NCI-H460 (cell line): Measurements from ENCODE around the gene RUNX2. TPM values are rescaled to one million over a fixed set of nuclear protein-coding genes. Genes with fewer than 3 reads are reported as not detected.

Experiments used
- DNase-seq: peaks from one replicate; pipeline ENCODE4 v3.0.0-alpha.2; 2016; ENCODE audit warnings: low read depth; ENCODE audit errors: extremely low read depth
- total RNA-seq: library from RNA; depleted of rRNA; stranded (reverse); fragments of >200 nt; shearing (Covaris generic); gene quantifications from 2 replicates; pipeline ENCODE4 v1.2.3, GENCODE V29; 2014

RUNX2 gene
- total RNA-seq, 1 experiment from 2014 or later: 0.10 TPM

GRCh38 chr6:45633272-45633908, 305.3 kb downstream of the RUNX2 start:
- no peak for DNase-seq

- no peak for DNase-seq
Observed at GRCh38 chr6:45634231-45634630, 306.1 kb downstream of the RUNX2 start.

GRCh38 chr6:45635284-45635867, 307.2 kb downstream of the RUNX2 start:
- DNase-seq: no peak

GRCh38 chr6:45637056-45637455, 308.9 kb downstream of the RUNX2 start:
- DNase-seq: no peak

- no peak for DNase-seq
Observed at GRCh38 chr6:45637611-45638257, 309.6 kb downstream of the RUNX2 start.

- DNase-seq: no peak
Observed at GRCh38 chr6:45640081-45640491, 312.0 kb downstream of the RUNX2 start.

GRCh38 chr6:45640811-45641210, 312.7 kb downstream of the RUNX2 start:
- no peak for DNase-seq

- no peak for DNase-seq
Observed at GRCh38 chr6:45642331-45643125, 314.4 kb downstream of the RUNX2 start.

GRCh38 chr6:45643126-45643525, 315.0 kb downstream of the RUNX2 start:
- DNase-seq: no peak

GRCh38 chr6:45644720-45645119, 316.6 kb downstream of the RUNX2 start:
- DNase-seq: no peak

GRCh38 chr6:45645302-45645701, 317.2 kb downstream of the RUNX2 start:
- no peak for DNase-seq

- DNase-seq: no peak
Observed at GRCh38 chr6:45647341-45648261, 319.5 kb downstream of the RUNX2 start.

- no peak for DNase-seq
Observed at GRCh38 chr6:45648262-45648620, 320.1 kb downstream of the RUNX2 start.

- DNase-seq: no peak
Observed at GRCh38 chr6:45650524-45651135, 322.5 kb downstream of the RUNX2 start.

- no peak for DNase-seq
Observed at GRCh38 chr6:45651301-45651700, 323.2 kb downstream of the RUNX2 start.

- DNase-seq: no peak
Observed at GRCh38 chr6:45652416-45652815, 324.3 kb downstream of the RUNX2 start.

GRCh38 chr6:45653117-45653883, 325.2 kb downstream of the RUNX2 start:
- no peak for DNase-seq

- no peak for DNase-seq
Observed at GRCh38 chr6:45654673-45655072, 326.5 kb downstream of the RUNX2 start.
